ENCODE data around the gene AFF3. TPM values are rescaled to one million over a fixed set of nuclear protein-coding genes. Genes with fewer than 3 reads are reported as not detected.

AFF3 gene
- total RNA-seq, 4 donors from 2014 or later, result 8.5 to 77.2 (median 27.1) TPM

- no peaks in the 10 kb centered on the region for H3K27me3 ChIP-seq
- no peaks in the 10 kb centered on the region for H3K9me3 ChIP-seq
- DNase-seq, result no peak
- H3K4me1 ChIP-seq, result no peaks in the 10 kb centered on the region
- no peak overlapping the region for H3K27ac ChIP-seq
- intact Hi-C loops (cut with DNase I; ENCODE audit: low total_unique reads), result no loop called here
- no peaks in the 10 kb centered on the region for H3K36me3 ChIP-seq
- no peak overlapping the region for H3K4me3 ChIP-seq
- TF ChIP-seq POLR2A (IDR thresholded peaks at IDR 0.05), result no peak
These were observed 604.4 kb downstream of the AFF3 start for GRCh38 chr2:99537910-99538485.

GRCh38 chr2:99524056-99524455, 618.3 kb downstream of the AFF3 start:
- H3K4me1 ChIP-seq, result no peaks in the 10 kb centered on the region
- no peak for TF ChIP-seq CTCF (IDR thresholded peaks at IDR 0.05)
- TF ChIP-seq POLR2A (IDR thresholded peaks at IDR 0.05), result no peak
- no peak overlapping the region for H3K27ac ChIP-seq
- H3K4me3 ChIP-seq, result no peak overlapping the region
- intact Hi-C loops (cut with DNase I; ENCODE audit: low total_unique reads), result no loop called here
- DNase-seq, result no peak
- H3K36me3 ChIP-seq, result no peaks in the 10 kb centered on the region
- no peaks in the 10 kb centered on the region for H3K27me3 ChIP-seq
- no peaks in the 10 kb centered on the region for H3K9me3 ChIP-seq

GRCh38 chr2:99522157-99522556, 620.2 kb downstream of the AFF3 start:
- H3K27me3 ChIP-seq, result no peaks in the 10 kb centered on the region
- intact Hi-C loops (cut with DNase I; ENCODE audit: low total_unique reads), result no loop called here
- no peak overlapping the region for H3K4me3 ChIP-seq
- DNase-seq, result no peak
- H3K27ac ChIP-seq, result no peak overlapping the region
- no peaks in the 10 kb centered on the region for H3K4me1 ChIP-seq
- H3K36me3 ChIP-seq, result no peaks in the 10 kb centered on the region
- TF ChIP-seq CTCF (IDR thresholded peaks at IDR 0.05) (no peak), POLR2A (IDR thresholded peaks at IDR 0.05) (no peak)
- no peaks in the 10 kb centered on the region for H3K9me3 ChIP-seq

- Histone ChIP-seq H3K27ac (no peak overlapping the region), H3K4me3 (no peak overlapping the region), H3K27me3 (no peaks in the 10 kb centered on the region), H3K9me3 (no peaks in the 10 kb centered on the region), H3K36me3 (no peaks in the 10 kb centered on the region), H3K4me1 (no peaks in the 10 kb centered on the region)
- intact Hi-C loops (cut with DNase I; ENCODE audit: low total_unique reads), result no loop called here
- no peak for DNase-seq
- TF ChIP-seq POLR2A (IDR thresholded peaks at IDR 0.05) (no peak), CTCF (IDR thresholded peaks at IDR 0.05) (no peak)
These were observed 621.6 kb downstream of the AFF3 start for GRCh38 chr2:99520813-99521212.

GRCh38 chr2:99520195-99520594, 622.2 kb downstream of the AFF3 start:
- intact Hi-C loops (cut with DNase I; ENCODE audit: low total_unique reads), result no loop called here
- TF ChIP-seq CTCF (IDR thresholded peaks at IDR 0.05) (no peak), POLR2A (IDR thresholded peaks at IDR 0.05) (no peak)
- DNase-seq, result no peak
- Histone ChIP-seq H3K27me3 (no peaks in the 10 kb centered on the region), H3K4me1 (no peaks in the 10 kb centered on the region), H3K9me3 (no peaks in the 10 kb centered on the region), H3K27ac (no peak overlapping the region), H3K4me3 (no peak overlapping the region), H3K36me3 (no peaks in the 10 kb centered on the region)

GRCh38 chr2:99514357-99514756, 628.0 kb downstream of the AFF3 start:
- no peak for TF ChIP-seq POLR2A (IDR thresholded peaks at IDR 0.05)
- TF ChIP-seq CTCF (IDR thresholded peaks at IDR 0.05), result no peak

More at GRCh38 chr2:99514357-99514756, 628.0 kb downstream of the AFF3 start:
- intact Hi-C loops (cut with DNase I; ENCODE audit: low total_unique reads), result no loop called here
- Histone ChIP-seq H3K4me1 (no peaks in the 10 kb centered on the region), H3K27me3 (no peaks in the 10 kb centered on the region), H3K36me3 (no peaks in the 10 kb centered on the region), H3K9me3 (no peaks in the 10 kb centered on the region), H3K27ac (no peak overlapping the region), H3K4me3 (no peak overlapping the region)
- DNase-seq, result no peak

All from uterus (tissue), 4 donors.